ENCODE measurements around the gene RNF167. TPM values are rescaled to one million over a fixed set of nuclear protein-coding genes. Genes with fewer than 3 reads are reported as not detected.

RNF167 gene
- total and polyA plus RNA-seq, 2 of the 8 experiments (the other 6 are each of a cell fraction or from before 2014, with no cell fraction given), result 140 to 281 TPM

DNA sequence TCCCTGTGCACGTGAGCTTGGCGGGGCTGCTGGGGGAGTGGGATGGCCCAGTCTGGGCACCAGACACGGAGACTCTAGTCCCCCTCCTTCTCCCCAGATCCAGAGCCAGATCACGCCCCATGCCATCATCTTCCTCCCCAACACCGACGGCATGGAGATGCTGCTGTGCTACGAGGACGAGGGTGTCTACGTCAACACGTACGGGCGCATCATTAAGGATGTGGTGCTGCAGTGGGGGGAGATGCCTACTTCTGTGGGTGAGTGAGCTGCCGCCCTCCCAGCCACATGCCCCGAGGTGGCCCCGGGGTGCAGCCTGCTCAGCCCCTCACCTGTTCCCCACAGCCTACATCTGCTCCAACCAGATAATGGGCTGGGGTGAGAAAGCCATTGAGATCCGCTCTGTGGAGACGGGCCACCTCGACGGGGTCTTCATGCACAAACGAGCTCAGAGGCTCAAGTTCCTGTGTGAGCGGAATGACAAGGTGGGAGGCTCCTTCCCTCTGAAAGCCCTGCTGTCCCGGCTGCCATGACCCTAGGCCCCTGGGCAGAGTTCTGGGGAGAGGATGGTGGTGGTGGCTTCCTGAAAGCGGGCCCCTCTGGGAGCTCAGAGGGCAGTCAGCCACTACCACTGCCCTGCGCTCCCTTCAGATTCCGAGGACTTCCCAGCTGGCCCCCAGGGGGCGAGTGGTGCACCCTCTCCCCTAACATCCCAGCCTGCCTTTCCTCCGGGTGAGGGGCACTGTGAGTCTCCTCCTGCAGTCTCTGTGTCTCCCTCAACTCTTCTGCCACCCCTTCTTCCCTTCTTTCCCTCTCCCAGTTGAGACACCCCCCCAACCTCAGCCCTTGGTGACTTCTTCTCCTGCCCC is 43.5 kb upstream of the RNF167 start:
- CTCF ChIA-PET (ENCODE audit: partially characterized antibody), result interaction anchor here (0.6 to 3.2 kb wide), 24 partner anchors 9 to 328 kb away, joined by 3 to 17 read pairs (median 3); partner anchors contain the start of genes GLTPD2 and PLD2
- no peak overlapping the region for H2BK120ac ChIP-seq (replicated peaks; ENCODE audit: low read depth, low read length)
- no peak overlapping the region for H3K4me2 ChIP-seq (ENCODE audit: insufficient read depth in 1 of 2, low read depth in 2 of 2, low read length in 2 of 2)
- no peak overlapping the region for H3K4me3 ChIP-seq (ENCODE audit: extremely low read depth in 1 of 4, insufficient read depth in 2 of 4, low read depth in 3 of 4, low read length in 4 of 4)
- H3K79me2 ChIP-seq (ENCODE audit: control insufficient read depth in 1 of 2, insufficient read depth in 2 of 2, low read length in 2 of 2), result no peaks in the 10 kb centered on the region
- no peak overlapping the region for H4K91ac ChIP-seq (replicated peaks; ENCODE audit: insufficient read length, low read length)
- no peak overlapping the region for H3K56ac ChIP-seq (replicated peaks; ENCODE audit: insufficient read length, low read depth, low read length)
- 92% methylated on average over 17 of the region's 27 CpGs; no CpG with 5 or more reads in 1 of the 2 experiments for WGBS, 2 experiments (ENCODE audit: extremely low coverage in 1 of 2, insufficient coverage in 1 of 2, insufficient read length in 1 of 2, insufficient replicate concordance in 2 of 2, low coverage in 1 of 2, low lambda C conversion rate in 2 of 2, missing lambda C conversion rate in 1 of 2)
- H3K9ac ChIP-seq (replicated peaks in 1 of 4; ENCODE audit: extremely low read depth in 1 of 4, low read depth in 3 of 4, low read length in 3 of 4), result no peak overlapping the region
- no peak overlapping the region for H3K4ac ChIP-seq (replicated peaks; ENCODE audit: insufficient read length, low read depth, low read length)
- no peaks in the 10 kb centered on the region for H3K27me3 ChIP-seq (replicated peaks in 1 of 4; ENCODE audit: control insufficient read depth in 3 of 4, extremely low read depth in 1 of 4, insufficient read depth in 3 of 4, low read length in 3 of 4)
- H3K79me1 ChIP-seq (ENCODE audit: low read depth, low read length), result no peaks in the 10 kb centered on the region; the same call in 1 of the 2 replicates
- no peak overlapping the region; the same call in 1 of the 2 replicates for H2BK5ac ChIP-seq (ENCODE audit: low read depth, low read length)
- no peak overlapping the region for H2BK20ac ChIP-seq (ENCODE audit: low read length)
- no peak overlapping the region for H2AK5ac ChIP-seq (ENCODE audit: low read depth, low read length)
- peak overlapping the region; percentile 54 for H4K8ac ChIP-seq (ENCODE audit: extremely low read depth, insufficient read depth, low read length)
- H3K18ac ChIP-seq (ENCODE audit: extremely low read depth, low read length), result no peak overlapping the region
- peaks cover 7 to 24% (median 20%) of the 10 kb centered on the region in 4 experiments for H3K36me3 ChIP-seq (ENCODE audit: control insufficient read depth in 2 of 4, insufficient read depth in 4 of 4, low read length in 3 of 4)
- peaks cover 3% of the 10 kb centered on the region; the same call in 1 of the 2 replicates for H3K23me2 ChIP-seq (ENCODE audit: low read depth, low read length)
- 0 out of 2 replicates have a peak overlapping the region, but pooled peaks have one; percentile 55 for H3K27ac ChIP-seq (ENCODE audit: low read depth, low read length)
- peaks cover 0 to 10% of the 10 kb centered on the region in 2 experiments for H4K20me1 ChIP-seq (replicated peaks in 1 of 2; ENCODE audit: control insufficient read depth in 1 of 2, insufficient read depth in 2 of 2, low read length in 2 of 2)
- H3K23ac ChIP-seq (ENCODE audit: insufficient read length), result no peak overlapping the region
- POLR2A ChIA-PET (ENCODE audit: partially characterized antibody), result interaction anchor here (0.5 to 2.1 kb wide), 11 partner anchors 12 to 303 kb away, joined by 3 to 5 read pairs (median 3); partner anchors contain the start of genes PELP1 and SPAG7
- peaks cover 0 to 9% (median 3%) of the 10 kb centered on the region in 4 experiments; a peak in 5 of 7 replicates for H3K4me1 ChIP-seq (replicated peaks in 1 of 4; ENCODE audit: control insufficient read depth in 3 of 4, insufficient read depth in 4 of 4, low read length in 3 of 4)
- DNase-seq (ENCODE audit: low read depth in 1 of 2, low spot score in 2 of 2) (no peak), FAIRE-seq (no peak)
- H4K5ac ChIP-seq (ENCODE audit: insufficient read length, low read depth, low read length), result no peak overlapping the region
- H2BK12ac ChIP-seq (ENCODE audit: low read depth, low read length), result no peak overlapping the region
- no peak overlapping the region for H3K14ac ChIP-seq (ENCODE audit: insufficient read length)
- no peak overlapping the region for H2BK15ac ChIP-seq (ENCODE audit: low read length)
- no peaks in the 10 kb centered on the region for H3K9me3 ChIP-seq (ENCODE audit: insufficient read depth in 2 of 2, low read depth in 1 of 2, low read length in 1 of 2)
- no peak overlapping the region for H2AFZ ChIP-seq (ENCODE audit: low read length)
- TF ChIP-seq SIX5 (IDR thresholded peaks at IDR 0.05; ENCODE audit: low read depth, low read length) (no peak), CHD2 (IDR thresholded peaks at IDR 0.05; ENCODE audit: low read length) (no peak), CBX8 (IDR thresholded peaks at IDR 0.05; ENCODE audit: borderline replicate concordance, low read depth, low read length) (no peak), CREB1 (IDR thresholded peaks at IDR 0.05) (no peak), GTF2F1 (IDR thresholded peaks at IDR 0.05; ENCODE audit: borderline replicate concordance, low read depth, low read length) (no peak), JUND (IDR thresholded peaks at IDR 0.05; ENCODE audit: low read length) (no peak)
- TF ChIP-seq, protein P1, sequence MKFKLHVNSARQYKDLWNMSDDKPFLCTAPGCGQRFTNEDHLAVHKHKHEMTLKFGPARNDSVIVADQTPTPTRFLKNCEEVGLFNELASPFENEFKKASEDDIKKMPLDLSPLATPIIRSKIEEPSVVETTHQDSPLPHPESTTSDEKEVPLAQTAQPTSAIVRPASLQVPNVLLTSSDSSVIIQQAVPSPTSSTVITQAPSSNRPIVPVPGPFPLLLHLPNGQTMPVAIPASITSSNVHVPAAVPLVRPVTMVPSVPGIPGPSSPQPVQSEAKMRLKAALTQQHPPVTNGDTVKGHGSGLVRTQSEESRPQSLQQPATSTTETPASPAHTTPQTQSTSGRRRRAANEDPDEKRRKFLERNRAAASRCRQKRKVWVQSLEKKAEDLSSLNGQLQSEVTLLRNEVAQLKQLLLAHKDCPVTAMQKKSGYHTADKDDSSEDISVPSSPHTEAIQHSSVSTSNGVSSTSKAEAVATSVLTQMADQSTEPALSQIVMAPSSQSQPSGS (IDR thresholded peaks at IDR 0.05; ENCODE audit: low read length), result no peak
